Stimulated activated CD8-positive, alpha-beta memory T cell treated with anti-CD3 and anti-CD28 coated beads, Interleukin-4, amount 100 ng/mL, for 4 hours (primary cell): ENCODE data around the gene C20orf204.
"Not testable (repeated sequence)": the region's sequence is repeated elsewhere in the genome, so short reads cannot be mapped to it uniquely, and the experiment has no call there.

Experiments used
- DNase-seq, 2 donors: peaks; one replicate each; pipeline ENCODE4 v3.0.0-alpha.2; 2020; ENCODE audit warnings: low read depth in 2 of 2, low spot score in 1 of 2

C20orf204 gene

DNA sequence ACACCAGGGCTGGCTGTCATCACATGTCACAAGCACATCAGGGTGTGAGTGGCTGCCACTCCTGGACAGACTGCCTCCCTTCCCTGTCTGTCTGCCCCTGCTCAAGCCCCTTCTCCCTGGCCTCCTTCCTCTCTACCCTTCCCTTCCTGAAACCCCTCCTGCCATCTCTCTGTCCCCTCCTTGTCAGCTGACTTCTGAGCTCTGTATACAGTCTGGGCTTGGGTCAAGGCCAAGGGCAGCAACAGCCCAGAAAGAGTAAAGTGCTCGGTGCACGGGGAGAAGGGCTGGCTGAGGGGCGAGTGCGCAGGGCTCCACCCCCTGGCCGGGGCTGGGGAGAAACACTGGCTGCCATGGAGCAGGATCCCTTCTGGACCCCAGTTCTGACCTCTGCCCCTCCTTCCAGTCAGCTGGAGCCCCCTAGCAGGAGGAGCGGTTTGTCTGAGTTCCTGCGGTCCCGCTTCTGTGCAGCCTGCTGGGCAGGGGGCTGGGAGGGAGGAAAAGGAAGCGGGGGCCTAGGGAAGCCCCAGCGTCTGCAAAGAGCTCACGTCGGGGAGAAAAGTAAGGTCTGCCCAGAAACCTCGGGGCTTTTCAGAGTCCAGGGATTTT is 46.2 kb downstream of the C20orf204 start:
- no peak for DNase-seq

DNA sequence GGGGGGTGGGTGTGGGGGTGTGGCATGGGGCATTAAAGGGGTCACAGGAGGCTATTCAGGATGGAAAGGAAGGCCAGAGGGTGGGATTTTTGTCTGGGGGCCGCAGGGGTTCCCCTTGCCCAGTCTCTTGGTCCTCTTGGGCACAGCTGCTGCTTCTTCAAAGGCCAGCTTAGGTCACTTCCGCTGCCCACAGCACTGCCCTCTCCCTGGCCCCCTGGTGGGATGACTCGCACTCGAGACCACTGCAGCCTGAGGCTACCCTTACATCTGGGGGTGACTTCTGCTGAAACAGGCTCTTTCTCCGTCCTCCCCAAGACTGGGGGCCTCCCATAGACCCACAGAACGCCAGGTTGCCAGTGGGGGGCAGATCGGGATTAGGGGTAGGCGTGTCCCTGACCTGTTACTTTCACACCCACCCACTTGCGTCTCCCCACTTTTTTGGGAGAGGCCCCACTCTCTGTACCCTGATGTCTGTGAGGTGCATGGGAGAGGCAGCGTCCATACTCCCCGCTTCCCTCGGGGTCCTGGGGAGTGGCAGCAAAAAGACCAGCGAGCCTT is 46.9 kb downstream of the C20orf204 start:
- no peak for DNase-seq

DNA sequence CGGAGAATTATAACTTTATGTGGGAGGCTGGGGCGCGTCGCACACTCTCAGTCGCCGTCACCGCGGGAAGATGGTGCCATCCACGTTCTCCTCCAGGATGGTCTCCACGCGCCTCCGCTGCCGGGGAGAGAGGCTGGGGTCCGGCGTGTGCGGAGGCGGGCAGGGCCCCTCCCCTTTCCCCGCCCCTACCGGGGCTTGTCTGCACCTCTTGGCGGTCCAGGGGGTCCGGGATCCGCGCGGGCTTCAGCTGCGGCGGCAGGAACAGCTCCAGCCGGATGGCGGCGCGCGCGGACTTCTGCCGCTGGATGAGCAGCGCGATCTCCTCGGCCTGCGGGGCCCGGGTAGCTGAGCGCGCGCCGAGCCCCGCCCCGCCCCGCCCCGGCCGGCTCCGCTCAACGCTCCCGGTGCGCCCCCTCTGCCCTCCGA is 47.4 kb downstream of the C20orf204 start:
- peak in 1 of 2 donors; percentile 31 for DNase-seq

DNA sequence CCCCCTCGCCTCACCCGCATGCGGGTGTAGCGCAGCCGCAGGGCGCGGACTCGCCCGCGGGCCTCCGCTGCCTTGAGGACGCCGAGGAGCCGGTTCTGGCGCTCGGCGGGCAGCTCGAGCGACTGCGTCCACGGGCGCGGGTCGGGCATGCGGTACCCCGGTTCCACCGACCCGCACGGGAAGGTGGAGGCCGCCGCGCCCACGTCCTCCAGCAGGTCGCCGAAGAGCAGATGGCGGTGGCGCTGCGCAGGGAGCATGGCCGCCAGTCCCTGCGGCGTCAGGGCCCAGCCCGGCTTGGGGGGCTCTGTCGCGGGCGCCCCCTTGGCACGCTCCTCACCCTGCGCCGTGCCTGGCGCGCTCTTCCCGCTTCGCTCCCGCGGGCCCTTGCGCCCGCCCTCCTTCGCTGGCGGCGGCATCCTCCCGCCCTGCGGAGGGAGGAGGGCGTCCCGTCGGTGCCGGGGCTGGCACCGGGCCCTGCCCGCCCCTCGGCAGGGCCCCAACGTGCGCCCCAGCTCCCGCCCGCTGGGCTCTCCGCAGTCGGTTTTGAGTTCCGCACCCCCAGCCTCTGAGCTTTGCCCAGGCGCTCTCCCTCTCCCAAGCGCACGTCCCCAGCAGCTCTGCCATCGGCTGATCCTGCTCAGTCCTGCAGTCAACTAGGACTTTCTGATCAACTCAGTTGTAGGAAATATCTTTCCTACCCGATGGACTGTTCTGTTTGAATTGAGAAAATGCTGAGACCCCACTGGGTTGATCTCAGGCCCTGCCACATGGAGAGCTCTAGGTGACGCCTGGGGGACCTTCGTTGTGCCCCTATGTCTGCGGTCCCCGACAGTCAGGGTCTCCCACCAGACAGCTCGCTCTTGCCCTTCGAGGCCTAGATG is 48.1 kb downstream of the C20orf204 start, which contains the start of gene LKAAEAR1:
Gene LKAAEAR1 (minus strand): TSS at position 595 of the 881 bp plus-strand sequence. CDS start 179 bp downstream, at position 416.
- DNase-seq, result no peak

DNA sequence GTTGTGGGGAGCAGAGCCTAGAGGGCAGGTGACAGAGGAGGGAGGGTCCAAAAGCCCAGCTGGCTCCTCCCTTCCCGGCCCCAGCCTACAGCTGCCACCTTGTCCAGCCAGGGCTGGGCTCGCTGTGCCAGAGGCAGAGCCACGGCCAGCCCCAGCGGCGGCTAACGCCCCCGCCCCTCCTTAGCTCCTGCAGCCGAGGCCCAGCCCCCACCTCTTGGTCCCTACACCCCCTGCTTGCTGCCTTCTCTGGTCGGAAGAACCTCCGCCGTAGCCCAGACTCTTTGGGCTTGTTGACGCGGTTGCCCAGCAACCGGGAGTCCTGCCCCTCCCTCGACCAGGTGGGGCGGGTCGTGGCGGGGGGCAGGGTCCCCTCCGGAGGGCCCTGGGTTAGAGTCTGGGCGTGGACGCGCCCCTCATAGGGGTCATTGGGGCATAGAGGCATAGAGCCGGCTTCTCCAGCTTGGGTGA is 48.7 kb downstream of the C20orf204 start:
- DNase-seq, result no peak

DNA sequence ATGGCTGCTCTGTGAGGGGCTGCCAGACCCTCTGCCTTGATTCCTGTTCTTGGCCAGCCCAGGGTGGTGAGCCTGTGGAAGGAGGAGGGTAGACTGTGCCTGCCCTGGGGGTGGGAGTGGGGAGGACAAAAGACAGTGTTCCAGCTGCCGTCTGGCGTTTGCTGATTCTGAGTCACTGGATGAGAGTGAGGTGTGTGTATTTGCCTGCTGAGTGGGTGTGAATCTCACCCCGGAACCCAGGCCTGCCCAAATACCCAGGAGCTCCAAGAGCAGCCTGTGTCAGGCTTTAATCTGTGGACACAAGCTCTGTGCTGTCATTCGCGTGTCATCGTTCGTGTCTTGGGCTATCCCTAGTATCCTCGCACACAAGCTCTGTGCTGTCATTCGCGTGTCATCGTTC is 50.8 kb downstream of the C20orf204 start:
- no peak for DNase-seq

DNA sequence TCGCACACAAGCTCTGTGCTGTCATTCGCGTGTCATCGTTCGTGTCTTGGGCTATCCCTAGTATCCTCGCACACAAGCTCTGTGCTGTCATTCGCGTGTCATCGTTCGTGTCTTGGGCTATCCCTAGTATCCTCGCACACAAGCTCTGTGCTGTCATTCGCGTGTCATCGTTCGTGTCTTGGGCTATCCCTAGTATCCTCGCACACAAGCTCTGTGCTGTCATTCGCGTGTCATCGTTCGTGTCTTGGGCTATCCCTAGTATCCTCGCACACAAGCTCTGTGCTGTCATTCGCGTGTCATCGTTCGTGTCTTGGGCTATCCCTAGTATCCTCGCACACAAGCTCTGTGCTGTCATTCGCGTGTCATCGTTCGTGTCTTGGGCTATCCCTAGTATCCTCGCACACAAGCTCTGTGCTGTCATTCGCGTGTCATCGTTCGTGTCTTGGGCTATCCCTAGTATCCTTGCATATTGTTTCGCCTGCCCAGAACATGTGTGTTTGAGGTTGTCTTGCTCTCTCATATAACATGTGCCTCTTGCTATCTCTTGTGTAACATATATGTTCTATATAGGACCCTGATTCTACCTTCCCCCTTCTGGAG is 51.3 kb downstream of the C20orf204 start:
- DNase-seq, result not testable (repeated sequence)

DNA sequence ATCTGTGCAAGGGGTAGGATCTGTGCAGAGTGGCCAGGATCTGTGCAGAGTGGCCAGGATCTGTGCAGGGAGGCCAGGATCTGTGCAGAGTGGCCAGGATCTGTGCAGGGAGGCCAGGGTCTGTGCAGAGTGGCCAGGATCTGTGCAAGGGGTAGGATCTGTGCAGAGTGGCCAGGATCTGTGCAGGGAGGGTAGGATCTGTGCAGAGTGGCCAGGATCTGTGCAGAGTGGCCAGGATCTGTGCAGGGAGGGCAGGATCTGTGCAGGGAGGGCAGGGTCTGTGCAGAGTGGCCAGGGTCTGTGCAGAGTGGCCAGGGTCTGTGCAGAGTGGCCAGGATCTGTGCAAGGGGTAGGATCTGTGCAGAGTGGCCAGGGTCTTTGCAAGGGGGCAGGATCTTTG is 52.6 kb downstream of the C20orf204 start:
- DNase-seq, result not testable (repeated sequence)
